ENCODE measurements around the gene GPX8.

- TF ChIP-seq CTCF (IDR thresholded peaks at IDR 0.05) (no peak), ZFX (IDR thresholded peaks at IDR 0.05; ENCODE audit: borderline replicate concordance) (no peak)
Observed at GRCh38 chr5:55141945-55142690, 17.9 kb upstream of the GPX8 start.

Measured in 22Rv1 (cell line).